Breast epithelium (tissue), 4 donors: ENCODE data around the gene IQGAP2. TPM values are rescaled to one million over a fixed set of nuclear protein-coding genes. Genes with fewer than 3 reads are reported as not detected.

Experiments used
- DNase-seq, 2 donors: peaks; one replicate each; pipeline ENCODE4 v3.0.0-alpha.2; 2019; ENCODE audit warnings: low spot score in 2 of 2
- H3K27ac ChIP-seq, 2 donors: fragments of 200-600 bp; sonication (generic) in 1 of 2; one replicate each; pipeline ENCODE4 v1.5.1; 2016 to 2019; ENCODE audit warnings: mild to moderate bottlenecking in 1 of 2
- H3K27me3 ChIP-seq, 2 donors: fragments of 200-600 bp; sonication (generic) in 1 of 2; one replicate each; pipeline versions ENCODE4 v1.5.1 to v1.6.0; 2017 to 2019; ENCODE audit warnings: control low read depth in 1 of 2, mild to moderate bottlenecking in 1 of 2
- H3K36me3 ChIP-seq: fragments of 200-600 bp; one replicate; pipeline ENCODE4 v1.5.1; 2019
- H3K4me1 ChIP-seq, 2 donors: fragments of 200-600 bp; sonication (generic); one replicate each; pipeline ENCODE4 v1.5.1; 2016 to 2019; ENCODE audit warnings: control low read depth in 1 of 2
- H3K4me3 ChIP-seq, 3 donors: fragments of 200-600 bp; sonication (generic); 1 replicate in 2 of 3; 2 replicates in 1 of 3; pipeline ENCODE4 v1.5.1; 2016 to 2019; ENCODE audit warnings: mild to moderate bottlenecking in 3 of 3, moderate library complexity in 2 of 3
- H3K9me3 ChIP-seq, 2 donors: fragments of 200-600 bp; sonication (generic) in 1 of 2; one replicate each; pipeline ENCODE4 v1.5.1; 2016 to 2019; ENCODE audit warnings: control low read depth in 1 of 2
- POLR2A ChIP-seq: fragments of 450-650 bp; IDR thresholded peaks from one replicate; pipeline ENCODE4 v1.6.1; 2016; ENCODE audit warnings: antibody characterized with exemption, mild to moderate bottlenecking, moderate library complexity
- POLR2AphosphoS5 ChIP-seq, 3 donors: sonication (generic); formaldehyde crosslinking; IDR thresholded peaks; one replicate each; pipeline ENCODE4 v1.6.1; 2017; ENCODE audit warnings: antibody characterized with exemption in 3 of 3
- intact Hi-C: fragments of 100-400 bp; cut with DNase I; formaldehyde crosslinking; loops from one replicate; pipeline ENCODE4 v1.15.1; 2023; ENCODE audit warnings: low total_unique reads
- total RNA-seq, 3 donors: library from RNA; depleted of rRNA; stranded (reverse); fragments of >200 nt; gene quantifications; one replicate each; pipeline ENCODE4 v1.1.0, GENCODE V29; 2016
- TF ChIP-seq, protein P1 (sequence below), 3 donors: fragments of 450-650 bp; IDR thresholded peaks; one replicate each; pipeline ENCODE4 v1.5.1; 2016 to 2017; ENCODE audit warnings: antibody characterized with exemption in 3 of 3, mild to moderate bottlenecking in 3 of 3, moderate library complexity in 3 of 3

The IQGAP2 gene
- total RNA-seq, 3 donors from 2014 or later: 31.7 to 70.2 (median 44.6) TPM

DNA sequence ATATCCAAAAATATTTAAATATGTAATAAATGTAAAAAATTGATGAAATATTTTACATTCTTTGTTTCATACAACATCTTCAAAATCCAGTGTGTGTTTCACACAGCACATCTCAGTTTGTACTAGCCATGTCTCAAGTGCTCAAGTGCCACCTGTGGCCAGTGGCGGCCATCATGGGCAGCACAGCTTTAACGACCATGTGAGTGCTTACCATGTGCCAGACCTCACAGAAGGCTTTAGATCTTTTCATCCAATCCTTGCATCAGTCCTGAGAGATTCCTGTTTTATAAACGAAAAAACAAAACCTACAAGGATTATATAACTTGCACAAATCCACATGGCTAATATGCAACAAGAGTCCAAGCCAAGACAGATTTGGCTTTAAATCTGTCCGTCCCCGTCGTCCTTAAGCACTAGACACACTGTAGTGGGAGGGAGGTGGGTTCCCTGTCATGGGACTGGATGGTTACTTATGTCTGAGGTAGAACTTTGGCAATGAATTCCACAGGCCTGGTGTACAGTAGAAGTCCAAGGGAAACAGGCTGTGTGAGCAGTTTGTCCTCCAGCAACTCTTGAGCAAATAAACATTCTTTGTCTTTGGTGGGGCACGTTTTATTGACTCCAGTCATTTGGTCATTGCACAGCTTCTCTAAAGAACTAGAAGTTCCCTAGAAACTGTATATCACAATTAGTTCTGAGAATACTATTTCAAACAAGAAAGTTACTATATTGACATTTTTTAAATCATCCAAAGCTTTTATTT is 287.8 kb downstream of the IQGAP2 start:
- Histone ChIP-seq H3K27me3 (no peaks in the 10 kb centered on the region), H3K9me3 (no peaks in the 10 kb centered on the region), H3K4me3 (no peak overlapping the region), H3K36me3 (no peaks in the 10 kb centered on the region), H3K27ac (peak overlapping the region; percentile 51 to 83), H3K4me1 (peaks cover 0 to 4% of the 10 kb centered on the region in 2 donors)
- TF ChIP-seq POLR2A: no peak
- no peak for TF ChIP-seq POLR2AphosphoS5 (IDR thresholded peaks at IDR 0.05)
- TF ChIP-seq, protein P1, sequence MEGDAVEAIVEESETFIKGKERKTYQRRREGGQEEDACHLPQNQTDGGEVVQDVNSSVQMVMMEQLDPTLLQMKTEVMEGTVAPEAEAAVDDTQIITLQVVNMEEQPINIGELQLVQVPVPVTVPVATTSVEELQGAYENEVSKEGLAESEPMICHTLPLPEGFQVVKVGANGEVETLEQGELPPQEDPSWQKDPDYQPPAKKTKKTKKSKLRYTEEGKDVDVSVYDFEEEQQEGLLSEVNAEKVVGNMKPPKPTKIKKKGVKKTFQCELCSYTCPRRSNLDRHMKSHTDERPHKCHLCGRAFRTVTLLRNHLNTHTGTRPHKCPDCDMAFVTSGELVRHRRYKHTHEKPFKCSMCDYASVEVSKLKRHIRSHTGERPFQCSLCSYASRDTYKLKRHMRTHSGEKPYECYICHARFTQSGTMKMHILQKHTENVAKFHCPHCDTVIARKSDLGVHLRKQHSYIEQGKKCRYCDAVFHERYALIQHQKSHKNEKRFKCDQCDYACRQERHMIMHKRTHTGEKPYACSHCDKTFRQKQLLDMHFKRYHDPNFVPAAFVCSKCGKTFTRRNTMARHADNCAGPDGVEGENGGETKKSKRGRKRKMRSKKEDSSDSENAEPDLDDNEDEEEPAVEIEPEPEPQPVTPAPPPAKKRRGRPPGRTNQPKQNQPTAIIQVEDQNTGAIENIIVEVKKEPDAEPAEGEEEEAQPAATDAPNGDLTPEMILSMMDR (IDR thresholded peaks at IDR 0.05): no peak
- intact Hi-C loops: no loop called here
- no peak for DNase-seq

- Histone ChIP-seq H3K36me3 (no peaks in the 10 kb centered on the region), H3K27me3 (no peaks in the 10 kb centered on the region), H3K4me1 (peaks cover 0 to 4% of the 10 kb centered on the region in 2 donors), H3K9me3 (no peaks in the 10 kb centered on the region), H3K27ac (peak overlapping the region; percentile 51 to 83), H3K4me3 (no peak overlapping the region)
- DNase-seq: no peak
- TF ChIP-seq POLR2AphosphoS5 (IDR thresholded peaks at IDR 0.05) (no peak), POLR2A (no peak)
- TF ChIP-seq, protein P1 (IDR thresholded peaks at IDR 0.05): no peak
- intact Hi-C loops: no loop called here
Measured at GRCh38 chr5:76691467-76692273, 288.6 kb downstream of the IQGAP2 start.

DNA sequence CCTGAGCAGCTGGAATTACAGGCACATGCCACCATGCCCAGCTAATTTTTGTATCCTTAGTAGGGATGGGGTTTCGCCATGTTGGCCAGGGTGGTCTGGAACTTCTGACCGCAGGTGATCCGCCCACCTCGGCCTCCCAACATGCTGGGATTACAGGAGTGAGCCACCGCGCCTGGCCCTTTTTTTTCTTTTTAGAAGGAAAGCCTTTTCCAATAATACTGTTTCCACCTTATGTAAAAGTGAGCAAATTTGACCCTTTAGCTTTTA is 289.1 kb downstream of the IQGAP2 start:
- intact Hi-C loops: no loop called here
- H3K36me3 ChIP-seq: no peaks in the 10 kb centered on the region
- H3K4me3 ChIP-seq: no peak overlapping the region
- DNase-seq: no peak
- no peaks in the 10 kb centered on the region for H3K27me3 ChIP-seq
- no peak overlapping the region for H3K27ac ChIP-seq
- no peaks in the 10 kb centered on the region for H3K9me3 ChIP-seq
- TF ChIP-seq POLR2A (no peak), POLR2AphosphoS5 (IDR thresholded peaks at IDR 0.05) (no peak)
- TF ChIP-seq, protein P1 (IDR thresholded peaks at IDR 0.05): no peak
- peaks cover 0 to 4% of the 10 kb centered on the region in 2 donors for H3K4me1 ChIP-seq

- no peaks in the 10 kb centered on the region for H3K27me3 ChIP-seq
- DNase-seq: no peak
- H3K4me1 ChIP-seq: peaks cover 0 to 4% of the 10 kb centered on the region in 2 donors
- H3K27ac ChIP-seq: no peak overlapping the region
- no peaks in the 10 kb centered on the region for H3K9me3 ChIP-seq
- intact Hi-C loops: no loop called here
- H3K36me3 ChIP-seq: no peaks in the 10 kb centered on the region
- TF ChIP-seq POLR2AphosphoS5 (IDR thresholded peaks at IDR 0.05): no peak
- no peak for TF ChIP-seq POLR2A
- TF ChIP-seq, protein P1 (IDR thresholded peaks at IDR 0.05): no peak
- H3K4me3 ChIP-seq: no peak overlapping the region
Measured at GRCh38 chr5:76692651-76693050, 289.6 kb downstream of the IQGAP2 start.

DNA sequence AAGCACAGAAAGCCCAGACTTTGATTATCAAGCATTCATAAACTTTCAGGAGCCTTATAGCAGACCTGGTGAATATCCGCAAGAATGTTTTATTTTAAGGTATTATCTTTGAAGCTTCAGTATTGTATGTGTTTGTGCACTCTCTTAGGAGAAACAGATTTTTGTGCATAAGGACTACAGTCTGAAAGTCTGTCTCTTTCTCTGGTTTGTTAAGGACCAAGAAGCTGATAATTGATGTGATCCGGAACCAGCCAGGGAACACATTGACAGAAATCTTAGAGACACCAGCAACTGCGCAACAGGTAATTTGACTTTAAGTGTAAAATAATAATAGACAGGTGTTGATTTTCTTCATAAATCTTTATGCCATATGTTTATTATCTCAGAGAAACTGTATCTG is 290.1 kb downstream of the IQGAP2 start:
- no peak for DNase-seq
- Histone ChIP-seq H3K4me1 (peaks cover 0 to 4% of the 10 kb centered on the region in 2 donors), H3K4me3 (no peak overlapping the region), H3K36me3 (no peaks in the 10 kb centered on the region), H3K27ac (no peak overlapping the region), H3K27me3 (no peaks in the 10 kb centered on the region), H3K9me3 (no peaks in the 10 kb centered on the region)
- intact Hi-C loops: no loop called here
- no peak for TF ChIP-seq POLR2A
- TF ChIP-seq, protein P1 (IDR thresholded peaks at IDR 0.05): no peak
- no peak for TF ChIP-seq POLR2AphosphoS5 (IDR thresholded peaks at IDR 0.05)
